GM19395 (cell line): Measurements from ENCODE around the gene P3R3URF.
A peak's percentile ranks its signal among the peaks of the same experiment; 100 is the strongest.
"Not testable (repeated sequence)": the region's sequence is repeated elsewhere in the genome, so short reads cannot be mapped to it uniquely, and the experiment has no call there.

ENCODE experiments used
- ATAC-seq: cut with Tn5 transposase; IDR thresholded peaks from one replicate; pipeline ENCODE4 v1.9.1; 2021; ENCODE audit warnings: mild to moderate bottlenecking, moderate library complexity; ENCODE audit not compliant: unreplicated experiment

The P3R3URF gene

DNA sequence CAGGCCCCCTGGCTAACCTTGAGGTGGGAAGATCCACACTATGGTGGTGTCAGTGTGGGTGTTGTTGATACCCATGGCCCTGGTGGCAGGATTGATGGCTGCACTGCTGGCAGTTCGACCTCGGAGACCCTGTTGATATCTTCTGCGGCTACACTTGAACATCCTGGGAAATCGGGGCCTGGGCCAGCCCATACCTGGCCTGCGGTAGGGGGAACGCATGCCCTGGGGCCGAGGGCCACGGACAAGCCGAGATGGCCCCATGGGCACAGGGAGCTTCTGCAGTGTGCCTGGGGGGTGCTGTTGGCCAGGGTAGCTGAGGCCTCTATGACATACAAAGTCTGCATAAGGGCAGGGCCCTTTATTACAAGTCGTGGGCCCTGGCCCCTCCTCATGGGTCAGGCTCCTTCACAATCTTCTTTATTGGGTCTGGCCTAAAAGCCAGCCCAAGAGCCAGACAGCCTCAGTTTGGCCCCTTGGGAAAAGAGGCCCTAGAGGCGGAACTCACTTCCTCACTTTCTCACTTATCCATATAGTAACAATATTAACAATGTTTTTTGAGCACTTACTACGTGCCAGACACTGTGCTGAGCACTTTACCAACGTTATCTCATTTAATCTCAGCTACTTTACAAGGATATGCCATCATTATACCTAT lies at the start of gene P3R3URF:
P3R3URF (minus strand) TSS at position 278 of the 655 bp plus-strand sequence; CDS start at position 261, 17 bp downstream.
- no peak for ATAC-seq

DNA sequence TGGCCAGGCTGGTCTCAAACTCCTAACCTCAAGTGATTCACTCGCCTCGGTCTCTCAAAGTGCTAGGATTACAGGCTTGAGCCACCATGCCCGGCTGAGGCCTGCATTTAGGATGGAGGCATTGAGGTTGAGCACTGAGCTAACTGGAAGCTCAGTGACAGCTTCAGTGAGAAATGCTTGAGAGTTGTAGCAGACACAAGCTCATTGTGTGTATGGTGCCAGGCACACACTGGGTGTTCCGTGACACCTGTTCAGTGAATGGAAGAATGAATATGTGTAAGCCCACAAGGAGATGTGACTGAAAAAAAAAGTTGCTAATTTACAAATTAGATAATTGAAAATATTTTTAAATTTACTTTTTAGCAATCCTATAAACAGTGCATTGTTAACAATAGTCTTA lies 48.7 kb upstream of the P3R3URF start:
- no peak for ATAC-seq

DNA sequence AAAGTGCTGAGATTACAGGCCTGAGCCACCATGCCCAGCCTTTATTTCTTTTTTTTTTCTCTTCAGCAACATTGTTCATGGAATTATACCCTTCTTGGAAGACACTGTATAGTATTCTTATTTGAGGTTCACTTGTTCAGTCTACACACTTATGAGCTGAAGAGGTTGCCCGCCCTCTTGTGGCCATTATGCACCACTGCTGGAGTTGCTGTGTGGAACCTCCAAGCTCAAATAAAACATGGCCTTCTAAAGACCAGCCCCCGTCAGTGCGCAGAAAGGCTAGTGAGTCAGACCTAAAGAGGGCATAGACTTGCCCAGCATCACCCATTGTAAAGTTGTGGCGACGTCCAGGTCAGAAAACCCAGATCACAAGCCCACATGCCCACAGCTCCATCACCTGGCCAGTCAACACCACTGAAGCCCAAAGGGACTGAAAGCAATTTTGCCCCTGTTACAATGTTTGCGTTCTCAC lies 47.2 kb upstream of the P3R3URF start:
- no peak for ATAC-seq

DNA sequence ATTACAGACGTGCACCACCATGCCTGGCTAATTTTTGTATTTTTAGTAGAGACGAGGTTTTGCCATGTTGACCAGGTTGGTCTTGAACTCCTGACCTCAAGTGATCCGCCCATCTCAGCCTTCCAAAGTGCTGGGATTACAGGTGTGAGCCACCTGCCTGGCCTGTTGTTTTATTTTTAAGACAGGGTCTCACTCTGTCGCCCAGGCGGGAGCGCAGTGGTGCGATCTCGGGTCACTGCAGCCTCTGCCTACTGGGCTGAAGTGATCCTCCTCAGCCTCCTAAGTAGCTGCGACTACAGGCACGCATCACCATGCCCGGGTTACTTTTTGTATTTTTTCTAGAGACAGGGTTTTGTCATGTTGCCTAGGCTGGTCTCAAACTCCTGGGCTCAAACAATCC lies 46.8 kb upstream of the P3R3URF start:
- ATAC-seq, result not testable (repeated sequence)

DNA sequence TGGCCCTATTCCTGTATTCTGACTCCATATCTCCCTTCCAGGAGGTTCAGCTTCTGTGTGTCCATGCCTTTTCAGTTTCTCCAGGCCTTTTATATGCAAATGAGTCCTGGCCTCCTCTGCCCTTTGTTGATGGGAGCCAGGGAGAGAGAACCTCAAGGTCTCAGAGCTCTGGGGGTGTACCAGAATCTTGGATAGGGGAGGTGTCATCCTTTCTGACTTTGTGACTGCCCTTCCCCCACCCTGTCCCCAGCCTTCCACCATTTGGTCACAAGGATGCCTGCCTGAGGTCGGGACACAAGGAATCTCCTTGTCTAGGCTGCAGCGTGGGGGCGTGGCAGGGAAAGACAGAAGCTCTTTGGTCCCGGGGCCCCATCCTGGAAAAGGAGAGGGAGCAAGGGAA lies 45.5 kb upstream of the P3R3URF start:
- ATAC-seq, result no peak

DNA sequence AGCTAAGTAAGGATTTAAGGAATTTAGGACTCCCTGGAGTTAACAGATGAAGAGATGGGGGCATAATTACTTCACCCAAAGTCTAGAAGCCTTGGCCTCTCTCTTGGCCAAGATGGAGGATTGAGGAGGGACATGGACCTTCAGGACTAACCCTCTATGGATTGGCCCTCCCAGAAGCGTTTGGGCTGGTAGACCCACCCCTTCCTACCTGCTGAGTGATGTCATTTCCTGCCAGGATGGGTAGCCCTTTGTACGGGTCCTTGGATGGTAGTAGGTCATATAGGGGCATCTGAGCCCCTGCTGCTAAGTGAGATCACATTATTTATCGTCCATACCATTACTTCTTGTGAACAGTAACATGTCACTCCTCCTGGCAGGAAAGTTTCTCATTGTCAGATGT lies 44.5 kb upstream of the P3R3URF start:
- no peak for ATAC-seq

DNA sequence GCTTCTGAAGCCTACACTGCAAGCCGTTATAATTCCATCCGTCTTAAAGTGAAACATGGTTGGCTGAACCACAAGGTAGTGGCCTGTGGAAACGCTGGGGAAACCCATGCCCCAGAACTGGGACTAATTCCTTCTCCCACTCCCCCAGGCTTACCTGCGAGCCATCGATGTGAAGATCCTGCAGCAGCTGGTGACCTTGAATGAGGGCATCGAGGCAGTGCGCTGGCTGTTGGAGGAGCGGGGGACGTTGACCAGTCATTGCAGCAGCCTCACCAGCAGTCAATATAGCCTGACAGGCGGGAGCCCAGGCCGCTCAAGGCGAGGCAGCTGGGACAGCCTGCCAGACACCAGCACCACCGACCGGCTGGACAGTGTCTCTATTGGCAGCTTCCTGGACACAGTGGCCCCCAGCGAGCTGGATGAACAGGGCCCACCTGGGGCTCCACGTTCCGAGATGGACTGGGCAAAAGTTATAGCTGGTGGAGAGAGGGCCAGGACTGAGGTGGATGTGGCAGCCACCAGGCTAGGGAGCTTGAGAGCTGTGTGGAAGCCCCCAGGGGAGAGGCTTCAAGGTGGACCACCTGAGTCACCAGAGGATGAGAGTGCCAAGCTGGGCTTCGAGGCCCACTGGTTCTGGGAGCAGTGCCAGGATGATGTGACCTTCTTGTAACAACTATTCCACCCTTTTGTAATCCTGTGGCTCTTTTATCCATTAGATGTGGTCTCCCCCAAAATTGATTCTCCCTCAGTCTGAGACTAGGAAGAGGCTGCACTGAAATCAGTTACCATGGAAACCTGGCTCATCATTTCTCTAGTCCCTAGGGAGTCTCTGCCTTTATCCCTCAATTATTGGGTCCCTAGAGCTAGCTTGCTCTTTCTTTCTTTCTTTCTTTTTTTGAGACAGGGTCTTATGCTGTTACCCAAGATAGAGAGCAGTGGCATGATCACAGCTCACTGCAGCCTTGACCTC lies 43.5 kb upstream of the P3R3URF start:
- no peak for ATAC-seq

DNA sequence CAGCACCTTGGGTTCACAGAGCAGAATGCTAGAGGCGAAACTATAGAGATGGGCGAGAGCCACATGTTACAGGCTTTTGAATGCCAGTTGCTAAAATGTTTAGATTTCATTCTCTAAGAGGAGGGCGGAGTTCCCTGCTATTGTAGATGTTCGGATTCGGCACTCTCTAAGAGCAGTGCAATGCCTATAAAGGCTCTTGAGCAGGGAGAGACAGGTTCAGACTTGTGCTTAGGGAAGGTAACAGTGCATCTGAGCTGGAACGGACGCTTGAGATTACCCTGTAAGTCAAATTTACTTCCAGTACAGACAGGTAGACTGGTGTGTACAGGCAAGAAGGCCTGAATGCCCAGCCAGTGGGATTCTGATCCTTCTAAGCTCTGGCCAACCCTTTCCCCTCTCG lies 42.2 kb upstream of the P3R3URF start:
- no peak for ATAC-seq

DNA sequence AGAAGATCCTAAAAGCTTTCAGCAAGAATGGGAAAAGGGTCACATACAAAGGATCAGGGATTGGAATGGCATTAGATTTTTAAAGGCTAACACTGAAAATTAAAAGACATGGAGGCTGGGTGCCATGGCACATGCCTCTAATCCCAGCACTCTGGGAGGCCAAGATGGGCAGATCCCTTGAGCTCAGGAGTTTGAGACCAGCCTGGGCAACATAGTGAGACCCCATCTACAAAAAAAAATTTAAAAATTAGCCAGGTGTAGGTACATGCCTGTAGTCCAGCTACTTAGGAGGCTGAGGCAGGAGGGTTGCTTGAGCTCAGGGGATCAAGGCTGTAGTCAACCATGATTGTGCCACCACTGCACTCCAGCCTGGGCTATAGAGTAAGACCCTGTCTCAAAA lies 39.2 kb upstream of the P3R3URF start:
- ATAC-seq, result no peak

DNA sequence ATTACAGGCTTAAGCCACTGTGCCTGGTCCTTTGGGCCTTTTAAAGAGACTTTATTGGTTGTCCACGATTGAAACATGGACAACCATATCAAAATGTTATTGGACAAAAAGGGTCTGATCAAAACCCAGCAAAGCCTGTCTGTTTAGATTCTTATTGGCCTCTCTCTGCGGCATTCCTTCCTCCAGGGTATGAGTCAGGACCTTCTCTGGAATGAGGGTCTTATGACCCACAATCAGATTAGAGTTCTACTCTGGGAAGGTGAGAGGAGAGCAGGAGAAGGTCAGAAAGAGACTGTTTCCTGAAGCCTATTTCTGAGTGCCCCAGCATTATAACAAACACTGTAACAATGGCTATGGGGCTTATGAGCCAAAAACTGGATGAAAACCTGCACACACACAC lies 34.8 kb upstream of the P3R3URF start:
- ATAC-seq, result no peak

DNA sequence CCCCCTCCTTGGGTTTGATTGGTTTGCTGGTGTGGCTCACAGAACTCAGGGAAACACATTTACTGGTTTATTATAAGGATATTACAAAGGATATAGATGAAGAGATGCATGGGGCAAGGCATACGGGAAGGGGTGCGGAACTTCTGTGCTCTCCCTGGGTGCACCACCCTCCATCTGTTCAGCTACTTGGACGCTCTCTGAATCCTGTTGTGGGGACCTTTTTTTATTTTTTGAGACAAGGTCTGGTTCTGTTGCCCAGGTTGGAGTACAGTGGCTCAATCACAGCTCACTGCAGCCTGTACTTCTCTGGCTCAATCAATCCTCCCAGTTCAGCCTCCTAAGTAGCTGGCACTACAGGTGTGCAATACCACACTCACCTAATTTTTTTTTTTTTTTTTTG lies 34.3 kb upstream of the P3R3URF start:
- ATAC-seq, result no peak

DNA sequence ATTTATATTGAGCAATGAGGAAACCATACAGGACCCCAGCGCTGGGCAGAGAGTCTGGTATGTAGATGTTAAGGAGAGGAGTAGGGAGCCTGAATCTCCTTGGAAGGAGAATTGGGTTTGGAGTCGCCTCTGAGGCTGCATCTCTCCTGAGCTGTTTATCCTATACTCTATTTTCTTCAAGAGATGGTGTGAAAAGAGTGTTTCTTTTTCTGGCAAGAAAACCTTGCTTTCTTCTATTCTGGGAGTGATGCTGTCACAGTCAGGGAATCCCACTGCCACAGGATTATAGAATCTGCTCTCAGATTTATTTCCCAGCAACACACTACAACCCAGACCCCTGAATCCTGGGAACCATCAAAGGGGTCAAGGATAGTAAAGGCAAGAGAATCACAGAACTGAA lies 30.1 kb upstream of the P3R3URF start:
- no peak for ATAC-seq

DNA sequence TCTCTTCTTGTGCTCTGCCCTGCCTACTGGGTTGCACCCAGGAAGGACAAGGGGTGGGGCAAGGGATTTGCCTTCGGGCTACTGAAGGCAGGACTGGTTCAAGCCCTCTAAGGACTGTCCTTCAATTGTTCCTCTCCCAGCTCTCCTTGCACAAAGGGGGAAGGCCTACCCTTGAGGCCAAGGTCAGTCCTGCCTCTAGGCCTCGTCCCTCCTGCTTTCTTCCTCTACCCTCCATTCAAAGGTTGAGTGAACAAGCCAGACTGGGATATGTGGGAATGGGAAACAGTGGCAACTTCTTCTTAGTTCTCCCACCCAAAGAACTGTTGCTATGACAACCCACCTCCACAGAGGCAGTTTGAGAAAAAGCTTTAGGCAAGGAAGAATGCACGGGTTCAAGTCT lies 29.5 kb upstream of the P3R3URF start:
- no peak for ATAC-seq

DNA sequence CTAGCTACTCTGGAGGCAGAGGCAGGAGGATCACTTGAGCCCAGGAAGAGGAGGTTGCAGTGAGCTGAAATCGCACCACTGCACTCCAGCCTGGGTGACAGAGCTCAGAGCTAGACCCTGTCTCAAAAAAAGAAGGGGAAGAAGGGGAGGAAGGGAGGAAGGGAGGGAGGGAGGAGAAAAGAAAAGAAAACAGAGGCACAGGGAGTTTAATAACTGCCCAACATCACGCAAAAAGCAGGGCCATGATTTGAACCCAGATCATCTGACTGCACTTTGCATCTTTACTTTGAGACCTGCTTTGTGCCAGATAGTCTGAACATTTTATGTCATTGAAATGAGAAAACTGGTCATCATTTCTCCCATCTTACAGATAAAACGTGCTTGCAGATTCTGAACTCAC lies 28.9 kb upstream of the P3R3URF start:
- no peak for ATAC-seq

DNA sequence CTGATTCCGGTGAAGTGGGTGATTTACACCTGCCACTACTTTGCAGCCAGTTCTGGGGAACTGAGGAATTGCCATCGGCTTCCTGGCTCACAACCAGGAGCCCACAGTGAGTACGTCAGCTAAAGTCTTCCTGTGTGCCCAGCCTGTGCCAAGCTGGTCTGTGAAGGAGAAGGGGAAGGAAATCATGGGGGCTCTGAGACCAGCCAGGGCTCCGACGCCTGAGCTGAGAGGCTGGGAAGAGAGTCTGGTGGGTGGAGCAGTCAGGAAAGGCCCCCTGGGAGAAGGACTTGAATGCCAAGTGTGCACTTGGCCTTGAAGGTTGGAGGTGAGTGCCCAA lies 28.1 kb upstream of the P3R3URF start:
- ATAC-seq, result no peak

DNA sequence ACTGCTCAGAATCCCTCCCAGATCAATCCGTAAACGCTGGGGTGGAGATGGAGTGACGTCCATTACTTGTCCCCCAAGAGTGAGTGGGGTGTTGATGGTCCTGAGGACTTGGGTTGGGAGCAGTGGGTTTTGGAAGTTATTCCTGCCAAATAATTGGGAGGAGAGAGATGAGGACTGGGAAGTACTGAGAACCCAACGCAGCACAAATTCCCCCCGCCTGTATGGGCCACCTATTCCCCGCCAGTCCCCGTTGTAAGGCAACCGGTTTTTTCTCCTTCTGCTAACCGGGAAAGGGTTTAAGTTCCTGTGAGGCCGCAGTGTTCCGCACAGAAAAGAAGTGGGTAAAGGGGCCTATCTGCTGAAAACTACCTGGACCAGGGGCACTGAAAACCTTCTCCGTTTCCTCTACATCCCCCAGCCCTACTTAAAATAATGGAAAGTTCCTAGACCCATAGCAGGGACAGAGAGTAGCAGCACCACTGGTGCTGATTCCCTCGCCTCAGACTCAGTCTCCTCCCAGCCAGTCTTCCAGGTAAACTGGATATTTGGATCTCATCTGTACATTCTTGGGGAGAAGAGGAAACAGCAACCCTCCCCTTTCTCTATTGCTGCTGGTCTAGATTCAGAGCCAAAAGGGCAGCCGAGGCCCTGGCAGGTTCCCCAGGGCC lies 27.6 kb upstream of the P3R3URF start:
- ATAC-seq, result no peak

DNA sequence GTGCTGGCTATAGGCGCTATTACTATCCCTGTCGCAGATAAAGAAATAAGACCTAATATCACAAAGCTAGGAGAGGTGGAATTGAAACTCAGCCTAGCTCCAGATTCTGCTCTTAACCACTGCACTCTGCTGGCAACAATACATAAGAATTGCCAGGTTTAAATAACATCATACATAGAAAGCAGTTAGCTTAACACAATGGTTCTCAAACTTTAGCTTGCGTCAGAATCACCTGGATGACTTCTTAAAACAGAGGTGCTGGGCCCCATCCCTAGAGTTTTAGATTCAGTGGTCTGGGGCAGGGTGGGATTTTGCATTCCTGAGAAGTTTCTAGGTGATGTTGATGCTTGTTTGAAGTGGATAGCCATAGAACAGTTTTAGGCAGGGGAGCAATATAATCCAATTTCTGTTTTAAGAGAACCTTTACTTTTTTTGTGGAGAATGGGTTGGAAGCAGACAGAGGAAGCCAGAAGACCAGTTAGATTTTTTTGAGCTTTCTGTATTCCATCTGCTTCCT lies 23.0 kb upstream of the P3R3URF start:
- no peak for ATAC-seq

DNA sequence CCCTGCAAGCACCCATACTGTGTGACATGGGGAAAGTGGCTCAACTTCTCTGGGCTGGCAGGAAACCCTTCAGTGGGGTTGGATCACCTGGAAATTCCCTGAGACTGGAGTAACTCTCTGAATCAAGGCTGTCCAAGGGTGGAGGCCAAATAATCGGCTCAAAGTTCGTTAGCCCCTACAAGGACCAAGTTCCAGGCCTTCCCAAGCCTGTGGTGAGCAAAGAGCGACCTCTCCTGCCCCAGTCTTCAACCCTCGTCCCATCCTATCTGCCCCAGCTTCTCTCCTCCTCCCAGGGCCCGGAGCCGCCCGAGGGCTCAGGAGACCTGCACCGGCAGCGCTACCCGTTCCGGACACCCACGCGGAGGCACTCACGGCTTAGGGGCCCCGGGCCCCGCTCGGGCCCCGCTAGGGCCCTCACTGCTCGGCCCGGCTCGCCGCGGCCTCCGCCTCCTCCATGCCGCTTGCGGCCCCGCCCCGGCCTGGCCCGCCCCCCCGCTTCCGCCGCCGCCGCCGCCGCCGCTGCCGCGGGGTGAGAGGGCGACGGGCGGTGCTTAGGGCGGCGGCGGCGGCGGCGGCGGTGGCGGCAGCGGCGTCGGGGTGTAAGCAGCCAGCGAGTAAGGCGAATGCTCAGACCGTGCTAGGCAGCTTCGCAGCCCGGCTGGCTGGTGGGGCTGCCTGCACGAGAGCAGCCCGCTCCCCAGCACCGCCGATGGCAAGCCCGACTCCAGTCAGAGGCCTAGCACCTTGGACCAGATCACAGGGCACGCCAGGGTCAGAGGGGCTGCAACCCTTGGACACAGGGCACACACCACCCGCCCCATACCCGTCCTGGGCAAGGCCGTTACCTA lies 21.9 kb upstream of the P3R3URF start, which contains the start of gene POMGNT1:
POMGNT1 (minus strand) TSS at position 471 of the 848 bp plus-strand sequence. CDS start 613 bp downstream, outside the sequence.
- peak; percentile 88 for ATAC-seq

DNA sequence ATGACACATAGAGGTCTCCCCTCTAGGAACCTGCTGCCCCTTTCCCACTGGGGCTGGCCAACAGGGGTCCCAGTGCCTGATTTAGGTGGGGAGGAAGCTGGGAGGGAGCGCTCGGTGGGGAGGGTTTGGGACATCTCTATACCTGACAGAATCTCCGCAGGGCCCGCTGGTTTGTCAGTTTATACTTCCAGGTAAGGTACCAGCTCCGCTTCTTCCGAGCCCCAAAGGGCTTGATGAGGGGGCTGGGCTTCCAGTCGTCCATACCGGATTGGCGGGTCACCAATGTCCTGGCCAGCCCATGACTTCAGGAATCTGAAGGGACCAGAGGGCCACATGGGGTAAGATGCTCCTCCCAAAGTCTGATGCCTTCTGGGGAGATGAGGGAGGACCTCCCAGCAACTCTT lies 21.3 kb upstream of the P3R3URF start:
- peak; percentile 7 for ATAC-seq

DNA sequence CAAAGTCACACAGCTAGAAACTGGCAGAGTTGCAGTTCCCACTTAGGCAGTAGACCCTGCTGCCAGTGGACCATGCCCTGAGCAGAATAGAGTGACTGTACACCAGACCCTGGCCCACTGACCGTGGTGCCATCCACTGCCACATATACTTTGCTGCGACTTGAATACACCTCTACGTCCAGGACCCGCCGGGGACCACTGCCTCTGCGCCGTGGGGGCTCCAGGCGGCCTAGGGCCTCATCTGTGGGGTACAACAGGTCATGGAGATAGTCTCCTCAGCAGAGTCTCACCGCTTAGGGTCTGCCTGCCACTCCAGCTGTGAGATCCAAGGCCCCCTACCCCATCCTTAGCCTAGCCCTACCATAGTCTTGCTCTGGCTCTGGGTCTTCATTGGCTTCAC lies 20.3 kb upstream of the P3R3URF start:
- no peak for ATAC-seq
